ENCODE measurements around the gene EBF4. TPM values are rescaled to one million over a fixed set of nuclear protein-coding genes. Genes with fewer than 3 reads are reported as not detected.
A peak's percentile ranks its signal among the peaks of the same experiment; 100 is the strongest.

Gene EBF4
- polyA plus RNA-seq, 3 donors, result 0.12 TPM; not detected in 2

DNA sequence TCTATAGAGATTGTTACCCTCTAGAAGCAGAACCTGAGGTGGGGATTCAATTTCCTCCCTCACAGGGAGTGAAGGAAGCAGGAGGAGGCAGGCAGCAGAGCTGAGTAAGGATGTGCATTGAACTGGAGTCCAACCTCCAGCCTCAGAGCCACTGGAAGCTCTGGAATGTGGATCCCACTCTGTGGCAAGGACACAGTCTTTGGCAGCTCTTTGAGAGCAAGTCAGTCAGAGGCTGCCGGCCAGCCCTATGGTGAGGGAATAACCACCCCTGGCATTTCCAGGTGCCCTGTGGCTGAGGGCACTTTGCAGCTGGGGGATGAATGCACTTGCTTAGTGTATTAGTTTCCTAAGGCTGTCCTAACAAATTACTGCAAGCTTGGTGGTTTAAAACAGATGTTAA, 37.2 kb downstream of the EBF4 start:
- peaks cover 6% of the 10 kb centered on the region for H3K4me1 Mint-ChIP-seq
- no peak overlapping the region for H3K4me3 Mint-ChIP-seq
- no peak for DNase-seq
- H3K9me3 Mint-ChIP-seq, result peaks cover 4 to 24% (median 18%) of the 10 kb centered on the region in 7 donors
- peaks cover 4 to 10% of the 10 kb centered on the region in 2 donors for H3K9me3 ChIP-seq (replicated peaks in 1 of 2; ENCODE audit: control insufficient read depth in 1 of 2, insufficient read depth in 1 of 2, low read length in 2 of 2)
- H3K36me3 ChIP-seq (replicated peaks in 1 of 2; ENCODE audit: control insufficient read depth in 1 of 2, insufficient read depth in 2 of 2, low read length in 2 of 2), result no peaks in the 10 kb centered on the region
- no peaks in the 10 kb centered on the region for H4K20me1 ChIP-seq (ENCODE audit: insufficient read depth, low read length)
- peak overlapping the region in 3 of 7 donors; percentile 6 to 76 (median 57) for H3K27ac Mint-ChIP-seq
- TF ChIP-seq, protein P1, sequence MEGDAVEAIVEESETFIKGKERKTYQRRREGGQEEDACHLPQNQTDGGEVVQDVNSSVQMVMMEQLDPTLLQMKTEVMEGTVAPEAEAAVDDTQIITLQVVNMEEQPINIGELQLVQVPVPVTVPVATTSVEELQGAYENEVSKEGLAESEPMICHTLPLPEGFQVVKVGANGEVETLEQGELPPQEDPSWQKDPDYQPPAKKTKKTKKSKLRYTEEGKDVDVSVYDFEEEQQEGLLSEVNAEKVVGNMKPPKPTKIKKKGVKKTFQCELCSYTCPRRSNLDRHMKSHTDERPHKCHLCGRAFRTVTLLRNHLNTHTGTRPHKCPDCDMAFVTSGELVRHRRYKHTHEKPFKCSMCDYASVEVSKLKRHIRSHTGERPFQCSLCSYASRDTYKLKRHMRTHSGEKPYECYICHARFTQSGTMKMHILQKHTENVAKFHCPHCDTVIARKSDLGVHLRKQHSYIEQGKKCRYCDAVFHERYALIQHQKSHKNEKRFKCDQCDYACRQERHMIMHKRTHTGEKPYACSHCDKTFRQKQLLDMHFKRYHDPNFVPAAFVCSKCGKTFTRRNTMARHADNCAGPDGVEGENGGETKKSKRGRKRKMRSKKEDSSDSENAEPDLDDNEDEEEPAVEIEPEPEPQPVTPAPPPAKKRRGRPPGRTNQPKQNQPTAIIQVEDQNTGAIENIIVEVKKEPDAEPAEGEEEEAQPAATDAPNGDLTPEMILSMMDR (IDR thresholded peaks at IDR 0.05), result no peak
- H3K79me2 ChIP-seq (ENCODE audit: insufficient read depth, low read length), result no peaks in the 10 kb centered on the region
- H3K4me2 ChIP-seq (replicated peaks; ENCODE audit: extremely low read depth, low read length, poor library complexity, severe bottlenecking), result no peak overlapping the region
- H3K9ac ChIP-seq (ENCODE audit: insufficient read depth, low read length, poor library complexity, severe bottlenecking), result no peak overlapping the region
- peaks cover 6 to 30% (median 16%) of the 10 kb centered on the region in 3 donors for H3K27me3 Mint-ChIP-seq (ENCODE audit: low read depth in 3 of 3)
- WGBS (ENCODE audit: insufficient coverage), result 55% methylated on average over 1 of the region's 1 CpG
- no peak overlapping the region for H3K27ac ChIP-seq (ENCODE audit: low read depth in 1 of 2, low read length in 2 of 2)
- no peak overlapping the region for H3K4me3 ChIP-seq (replicated peaks in 1 of 3; ENCODE audit: low read depth in 2 of 3, low read length in 3 of 3)
- no peaks in the 10 kb centered on the region for H3K36me3 Mint-ChIP-seq
- H3K4me1 ChIP-seq (ENCODE audit: control insufficient read depth in 1 of 2, insufficient read depth in 2 of 2, low read length in 2 of 2), result peaks cover 0 to 5% of the 10 kb centered on the region in 2 donors
- peaks cover 8 to 10% of the 10 kb centered on the region in 2 donors for H3K27me3 ChIP-seq (ENCODE audit: control insufficient read depth in 2 of 2, insufficient read depth in 2 of 2, low read length in 2 of 2)
- intact Hi-C loops (cut with micrococcal nuclease), result no loop called here
- H2AFZ ChIP-seq (ENCODE audit: insufficient read depth, low read depth, low read length, poor library complexity, severe bottlenecking), result no peak overlapping the region

DNA sequence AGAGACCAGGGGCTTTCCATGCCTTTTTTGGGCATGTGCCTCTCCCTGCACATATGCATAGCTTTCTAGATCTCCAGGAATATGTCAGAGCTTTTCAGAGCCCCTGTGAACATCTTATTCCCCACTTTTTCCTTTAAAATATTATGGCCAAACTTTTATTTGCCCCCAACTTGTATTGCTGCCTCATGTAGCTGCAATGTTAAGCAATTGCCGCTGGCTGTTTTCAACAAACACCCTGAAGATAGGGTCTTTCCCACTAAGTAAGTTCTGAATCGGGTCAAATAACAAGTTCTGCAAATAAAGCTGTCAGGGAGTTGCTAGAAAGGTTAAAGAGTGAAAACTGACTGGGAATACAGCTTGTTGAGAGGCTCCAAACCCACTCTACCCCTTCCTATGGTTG, 42.3 kb downstream of the EBF4 start:
- no peaks in the 10 kb centered on the region for H4K20me1 ChIP-seq (ENCODE audit: insufficient read depth, low read length)
- H3K4me1 ChIP-seq (ENCODE audit: control insufficient read depth in 1 of 2, insufficient read depth in 2 of 2, low read length in 2 of 2), result no peaks in the 10 kb centered on the region
- H3K9ac ChIP-seq (ENCODE audit: insufficient read depth, low read length, poor library complexity, severe bottlenecking), result no peak overlapping the region
- peaks cover 7 to 18% (median 17%) of the 10 kb centered on the region in 3 donors for H3K27me3 Mint-ChIP-seq (ENCODE audit: low read depth in 3 of 3)
- H3K79me2 ChIP-seq (ENCODE audit: insufficient read depth, low read length), result no peaks in the 10 kb centered on the region
- no peak overlapping the region for H3K4me2 ChIP-seq (replicated peaks; ENCODE audit: extremely low read depth, low read length, poor library complexity, severe bottlenecking)
- TF ChIP-seq, protein P1 (IDR thresholded peaks at IDR 0.05), result no peak
- intact Hi-C loops (cut with micrococcal nuclease), result no loop called here
- no peaks in the 10 kb centered on the region for H3K4me1 Mint-ChIP-seq
- peaks cover 4 to 24% (median 14%) of the 10 kb centered on the region in 7 donors for H3K9me3 Mint-ChIP-seq
- no peaks in the 10 kb centered on the region for H3K36me3 ChIP-seq (replicated peaks in 1 of 2; ENCODE audit: control insufficient read depth in 1 of 2, insufficient read depth in 2 of 2, low read length in 2 of 2)
- peaks cover 4 to 10% of the 10 kb centered on the region in 2 donors for H3K9me3 ChIP-seq (replicated peaks in 1 of 2; ENCODE audit: control insufficient read depth in 1 of 2, insufficient read depth in 1 of 2, low read length in 2 of 2)
- peak overlapping the region in 1 of 7 donors; percentile 45 for H3K27ac Mint-ChIP-seq
- H3K36me3 Mint-ChIP-seq, result no peaks in the 10 kb centered on the region
- peaks cover 0 to 4% of the 10 kb centered on the region in 2 donors for H3K27me3 ChIP-seq (ENCODE audit: control insufficient read depth in 2 of 2, insufficient read depth in 2 of 2, low read length in 2 of 2)
- no peak overlapping the region for H3K27ac ChIP-seq (ENCODE audit: low read depth in 1 of 2, low read length in 2 of 2)
- 100% methylated on average over 1 of the region's 2 CpGs for WGBS (ENCODE audit: insufficient coverage)
- no peak overlapping the region for H2AFZ ChIP-seq (ENCODE audit: insufficient read depth, low read depth, low read length, poor library complexity, severe bottlenecking)
- H3K4me3 ChIP-seq (replicated peaks in 1 of 3; ENCODE audit: low read depth in 2 of 3, low read length in 3 of 3), result no peak overlapping the region
- no peak for DNase-seq
- H3K4me3 Mint-ChIP-seq, result no peak overlapping the region
